ENCODE data around the gene TLX3. TPM values are rescaled to one million over a fixed set of nuclear protein-coding genes. Genes with fewer than 3 reads are reported as not detected.

TLX3 gene
- total and polyA plus RNA-seq, 4 donors, result not detected

GRCh38 chr5:171316258-171317121 lies 7.4 kb downstream of the TLX3 start:
- Histone ChIP-seq H3K4me1 (ENCODE audit: control insufficient read depth in 1 of 2, insufficient read depth in 2 of 2, low read length in 2 of 2) (no peaks in the 10 kb centered on the region), H3K36me3 (ENCODE audit: control insufficient read depth in 1 of 2, insufficient read depth in 2 of 2, low read length in 1 of 2) (no peaks in the 10 kb centered on the region), H3K27ac (ENCODE audit: low read depth in 1 of 2, low read length in 2 of 2) (no peak overlapping the region), H3K27me3 (ENCODE audit: control insufficient read depth in 1 of 2, insufficient read depth in 2 of 2, low read length in 1 of 2) (peaks cover 0 to 2% of the 10 kb centered on the region in 2 donors), H3K4me3 (ENCODE audit: low read length in 2 of 2) (no peak overlapping the region), H3K9me3 (ENCODE audit: control insufficient read depth, low read length) (no peaks in the 10 kb centered on the region)
- intact Hi-C loops (cut with DNase I), result no loop called here
- no peak for DNase-seq
- WGBS, 2 donors, result 8 to 9% methylated on average over 65 to 66 of the region's 66 CpGs
- ATAC-seq (ENCODE audit: low FRiP score), result peak; percentile 17

- intact Hi-C loops (cut with DNase I), result no loop called here
- ATAC-seq (ENCODE audit: low FRiP score) (no peak), DNase-seq (no peak)
- H3K4me3 ChIP-seq (ENCODE audit: low read length in 2 of 2), result no peak overlapping the region
- H3K9me3 ChIP-seq (ENCODE audit: control insufficient read depth, low read length), result no peaks in the 10 kb centered on the region
- H3K4me1 ChIP-seq (ENCODE audit: control insufficient read depth in 1 of 2, insufficient read depth in 2 of 2, low read length in 2 of 2), result no peaks in the 10 kb centered on the region
- H3K27ac ChIP-seq (ENCODE audit: low read depth in 1 of 2, low read length in 2 of 2), result no peak overlapping the region
- no peaks in the 10 kb centered on the region for H3K36me3 ChIP-seq (ENCODE audit: control insufficient read depth in 1 of 2, insufficient read depth in 2 of 2, low read length in 1 of 2)
- WGBS, 2 donors, result 22% methylated on average over 11 of the region's 11 CpGs
- H3K27me3 ChIP-seq (ENCODE audit: control insufficient read depth in 1 of 2, insufficient read depth in 2 of 2, low read length in 1 of 2), result peaks cover 0 to 2% of the 10 kb centered on the region in 2 donors
Measured at GRCh38 chr5:171317230-171317629, 8.2 kb downstream of the TLX3 start.

- Histone ChIP-seq H3K4me3 (ENCODE audit: low read length in 2 of 2) (no peak overlapping the region), H3K36me3 (ENCODE audit: control insufficient read depth in 1 of 2, insufficient read depth in 2 of 2, low read length in 1 of 2) (no peaks in the 10 kb centered on the region), H3K4me1 (ENCODE audit: control insufficient read depth in 1 of 2, insufficient read depth in 2 of 2, low read length in 2 of 2) (no peaks in the 10 kb centered on the region), H3K27me3 (ENCODE audit: control insufficient read depth in 1 of 2, insufficient read depth in 2 of 2, low read length in 1 of 2) (no peaks in the 10 kb centered on the region), H3K9me3 (ENCODE audit: control insufficient read depth, low read length) (no peaks in the 10 kb centered on the region), H3K27ac (ENCODE audit: low read depth in 1 of 2, low read length in 2 of 2) (no peak overlapping the region)
- intact Hi-C loops (cut with DNase I), result no loop called here
- no peak for ATAC-seq (ENCODE audit: low FRiP score)
- WGBS, 2 donors, result 9 to 12% methylated on average over 9 of the region's 9 CpGs
- DNase-seq, result no peak
Measured at GRCh38 chr5:171318026-171318425, 9.0 kb downstream of the TLX3 start.

GRCh38 chr5:171321447-171321846 lies 12.4 kb downstream of the TLX3 start:
- Histone ChIP-seq H3K36me3 (ENCODE audit: control insufficient read depth in 1 of 2, insufficient read depth in 2 of 2, low read length in 1 of 2) (no peaks in the 10 kb centered on the region), H3K27ac (ENCODE audit: low read depth in 1 of 2, low read length in 2 of 2) (no peak overlapping the region), H3K27me3 (ENCODE audit: control insufficient read depth in 1 of 2, insufficient read depth in 2 of 2, low read length in 1 of 2) (no peaks in the 10 kb centered on the region), H3K9me3 (ENCODE audit: control insufficient read depth, low read length) (no peaks in the 10 kb centered on the region), H3K4me3 (ENCODE audit: low read length in 2 of 2) (no peak overlapping the region), H3K4me1 (ENCODE audit: control insufficient read depth in 1 of 2, insufficient read depth in 2 of 2, low read length in 2 of 2) (no peaks in the 10 kb centered on the region)
- intact Hi-C loops (cut with DNase I), result no loop called here
- DNase-seq (peak in 1 of 2 donors; percentile 31), ATAC-seq (ENCODE audit: low FRiP score) (no peak)
- WGBS, 2 donors, result 84 to 92% methylated on average over 7 of the region's 7 CpGs

GRCh38 chr5:171322527-171322926 lies 13.5 kb downstream of the TLX3 start:
- H3K9me3 ChIP-seq (ENCODE audit: control insufficient read depth, low read length), result no peaks in the 10 kb centered on the region
- DNase-seq (no peak), ATAC-seq (ENCODE audit: low FRiP score) (no peak)
- H3K36me3 ChIP-seq (ENCODE audit: control insufficient read depth in 1 of 2, insufficient read depth in 2 of 2, low read length in 1 of 2), result no peaks in the 10 kb centered on the region
- H3K4me1 ChIP-seq (ENCODE audit: control insufficient read depth in 1 of 2, insufficient read depth in 2 of 2, low read length in 2 of 2), result no peaks in the 10 kb centered on the region
- H3K27ac ChIP-seq (ENCODE audit: low read depth in 1 of 2, low read length in 2 of 2), result no peak overlapping the region
- intact Hi-C loops (cut with DNase I), result no loop called here
- WGBS, 2 donors, result 92 to 95% methylated on average over 5 of the region's 5 CpGs
- no peak overlapping the region for H3K4me3 ChIP-seq (ENCODE audit: low read length in 2 of 2)
- H3K27me3 ChIP-seq (ENCODE audit: control insufficient read depth in 1 of 2, insufficient read depth in 2 of 2, low read length in 1 of 2), result no peaks in the 10 kb centered on the region

- ATAC-seq (ENCODE audit: low FRiP score) (no peak), DNase-seq (no peak)
- Histone ChIP-seq H3K27ac (ENCODE audit: low read depth in 1 of 2, low read length in 2 of 2) (no peak overlapping the region), H3K27me3 (ENCODE audit: control insufficient read depth in 1 of 2, insufficient read depth in 2 of 2, low read length in 1 of 2) (no peaks in the 10 kb centered on the region), H3K4me3 (ENCODE audit: low read length in 2 of 2) (no peak overlapping the region), H3K9me3 (ENCODE audit: control insufficient read depth, low read length) (no peaks in the 10 kb centered on the region), H3K36me3 (ENCODE audit: control insufficient read depth in 1 of 2, insufficient read depth in 2 of 2, low read length in 1 of 2) (no peaks in the 10 kb centered on the region), H3K4me1 (ENCODE audit: control insufficient read depth in 1 of 2, insufficient read depth in 2 of 2, low read length in 2 of 2) (no peaks in the 10 kb centered on the region)
- WGBS, 2 donors, result 87 to 89% methylated on average over 3 of the region's 3 CpGs
- intact Hi-C loops (cut with DNase I), result no loop called here
Measured at GRCh38 chr5:171323007-171323406, 14.0 kb downstream of the TLX3 start.

GRCh38 chr5:171323806-171324632 lies 15.0 kb downstream of the TLX3 start:
- intact Hi-C loops (cut with DNase I), result no loop called here
- no peaks in the 10 kb centered on the region for H3K4me1 ChIP-seq (ENCODE audit: control insufficient read depth in 1 of 2, insufficient read depth in 2 of 2, low read length in 2 of 2)
- H3K36me3 ChIP-seq (ENCODE audit: control insufficient read depth in 1 of 2, insufficient read depth in 2 of 2, low read length in 1 of 2), result no peaks in the 10 kb centered on the region
- no peaks in the 10 kb centered on the region for H3K27me3 ChIP-seq (ENCODE audit: control insufficient read depth in 1 of 2, insufficient read depth in 2 of 2, low read length in 1 of 2)
- H3K27ac ChIP-seq (ENCODE audit: low read depth in 1 of 2, low read length in 2 of 2), result no peak overlapping the region
- DNase-seq (no peak), ATAC-seq (ENCODE audit: low FRiP score) (no peak)
- H3K4me3 ChIP-seq (ENCODE audit: low read length in 2 of 2), result no peak overlapping the region
- WGBS, 2 donors, result 36 to 42% methylated on average over 20 of the region's 20 CpGs
- H3K9me3 ChIP-seq (ENCODE audit: control insufficient read depth, low read length), result no peaks in the 10 kb centered on the region

- H3K4me3 ChIP-seq (ENCODE audit: low read length in 2 of 2), result no peak overlapping the region
- WGBS, 2 donors, result 71% methylated on average over 8 of the region's 8 CpGs
- ATAC-seq (ENCODE audit: low FRiP score) (no peak), DNase-seq (no peak)
- no peaks in the 10 kb centered on the region for H3K36me3 ChIP-seq (ENCODE audit: control insufficient read depth in 1 of 2, insufficient read depth in 2 of 2, low read length in 1 of 2)
- H3K4me1 ChIP-seq (ENCODE audit: control insufficient read depth in 1 of 2, insufficient read depth in 2 of 2, low read length in 2 of 2), result no peaks in the 10 kb centered on the region
- no peaks in the 10 kb centered on the region for H3K9me3 ChIP-seq (ENCODE audit: control insufficient read depth, low read length)
- intact Hi-C loops (cut with DNase I), result no loop called here
- no peaks in the 10 kb centered on the region for H3K27me3 ChIP-seq (ENCODE audit: control insufficient read depth in 1 of 2, insufficient read depth in 2 of 2, low read length in 1 of 2)
- H3K27ac ChIP-seq (ENCODE audit: low read depth in 1 of 2, low read length in 2 of 2), result no peak overlapping the region
Measured at GRCh38 chr5:171330021-171330420, 21.0 kb downstream of the TLX3 start.

Data from aorta (tissue), 5 donors.